Measurements from ENCODE around the gene B3GLCT. TPM values are rescaled to one million over a fixed set of nuclear protein-coding genes. Genes with fewer than 3 reads are reported as not detected.

Gene B3GLCT
- total RNA-seq, 1 experiment from 2014 or later, result 3.2 TPM

GRCh38 chr13:31321457-31321856, 121.7 kb downstream of the B3GLCT start:
- Histone ChIP-seq H3K9me2 (replicated peaks; ENCODE audit: low read length) (no peaks in the 10 kb centered on the region), H3K36me3 (ENCODE audit: low read depth, low read length) (no peaks in the 10 kb centered on the region), H3K4me3 (ENCODE audit: low read length) (no peak overlapping the region), H3K9me3 (ENCODE audit: low read length) (no peaks in the 10 kb centered on the region), H3K79me2 (ENCODE audit: low read length) (no peaks in the 10 kb centered on the region), H3K27ac (ENCODE audit: low read length) (no peak overlapping the region), H4K20me1 (ENCODE audit: low read length) (no peaks in the 10 kb centered on the region), H3F3A (ENCODE audit: low read length, unreplicated experiment) (no peaks in the 10 kb centered on the region), H3K4me1 (ENCODE audit: insufficient read depth, low read length) (no peaks in the 10 kb centered on the region), H3K27me3 (ENCODE audit: low read length) (no peaks in the 10 kb centered on the region), H2AFZ (ENCODE audit: low read length) (no peak overlapping the region), H3K4me2 (ENCODE audit: low read length) (no peak overlapping the region), H3K9ac (ENCODE audit: low read length) (no peak overlapping the region)
- DNase-seq (no peak), ATAC-seq (no peak)
- ChIA-PET POLR2A (ENCODE audit: unreplicated experiment) (no interaction called here), CTCF (no interaction called here)
- no TSS peak for BruUV-seq (replicated peaks)
- TF ChIP-seq CTCF (conservative IDR thresholded peaks at IDR 0.05; ENCODE audit: low read depth, low read length), result no peak
- TF ChIP-seq EZH2phosphoT487 (IDR thresholded peaks at IDR 0.05; ENCODE audit: borderline replicate concordance, low read length), result no peak
- no peak for TF ChIP-seq EZH2 (IDR thresholded peaks at IDR 0.05; ENCODE audit: low read length, unreplicated experiment)
- intact Hi-C loops (cut with micrococcal nuclease), result no loop called here

GRCh38 chr13:31322026-31322425, 122.3 kb downstream of the B3GLCT start:
- BruUV-seq (replicated peaks), result no TSS peak
- no peaks in the 10 kb centered on the region for H3K4me1 ChIP-seq (ENCODE audit: insufficient read depth, low read length)
- ATAC-seq (no peak), DNase-seq (no peak)
- intact Hi-C loops (cut with micrococcal nuclease), result no loop called here
- no peaks in the 10 kb centered on the region for H3K9me3 ChIP-seq (ENCODE audit: low read length)
- H2AFZ ChIP-seq (ENCODE audit: low read length), result no peak overlapping the region
- no peaks in the 10 kb centered on the region for H3K79me2 ChIP-seq (ENCODE audit: low read length)
- H3K27me3 ChIP-seq (ENCODE audit: low read length), result no peaks in the 10 kb centered on the region
- no peaks in the 10 kb centered on the region for H3F3A ChIP-seq (ENCODE audit: low read length, unreplicated experiment)
- ChIA-PET POLR2A (ENCODE audit: unreplicated experiment) (no interaction called here), CTCF (no interaction called here)
- H3K27ac ChIP-seq (ENCODE audit: low read length), result no peak overlapping the region
- H3K9me2 ChIP-seq (replicated peaks; ENCODE audit: low read length), result no peaks in the 10 kb centered on the region
- H4K20me1 ChIP-seq (ENCODE audit: low read length), result no peaks in the 10 kb centered on the region
- H3K4me2 ChIP-seq (ENCODE audit: low read length), result no peak overlapping the region
- no peak overlapping the region for H3K4me3 ChIP-seq (ENCODE audit: low read length)
- no peak for TF ChIP-seq CTCF (conservative IDR thresholded peaks at IDR 0.05; ENCODE audit: low read depth, low read length)
- TF ChIP-seq EZH2phosphoT487 (IDR thresholded peaks at IDR 0.05; ENCODE audit: borderline replicate concordance, low read length), result no peak
- no peak for TF ChIP-seq EZH2 (IDR thresholded peaks at IDR 0.05; ENCODE audit: low read length, unreplicated experiment)
- no peaks in the 10 kb centered on the region for H3K36me3 ChIP-seq (ENCODE audit: low read depth, low read length)
- no peak overlapping the region for H3K9ac ChIP-seq (ENCODE audit: low read length)

GRCh38 chr13:31322702-31323405, 123.1 kb downstream of the B3GLCT start:
- no peak overlapping the region for H2AFZ ChIP-seq (ENCODE audit: low read length)

More at GRCh38 chr13:31322702-31323405, 123.1 kb downstream of the B3GLCT start:
- H3K9ac ChIP-seq (ENCODE audit: low read length), result no peak overlapping the region
- H3K27me3 ChIP-seq (ENCODE audit: low read length), result no peaks in the 10 kb centered on the region
- no peak overlapping the region for H3K4me2 ChIP-seq (ENCODE audit: low read length)
- no peaks in the 10 kb centered on the region for H3K9me2 ChIP-seq (replicated peaks; ENCODE audit: low read length)
- H3K36me3 ChIP-seq (ENCODE audit: low read depth, low read length), result no peaks in the 10 kb centered on the region
- ChIA-PET CTCF (no interaction called here), POLR2A (ENCODE audit: unreplicated experiment) (no interaction called here)
- H3K79me2 ChIP-seq (ENCODE audit: low read length), result no peaks in the 10 kb centered on the region
- no peaks in the 10 kb centered on the region for H4K20me1 ChIP-seq (ENCODE audit: low read length)
- no peak overlapping the region for H3K27ac ChIP-seq (ENCODE audit: low read length)
- no peaks in the 10 kb centered on the region for H3K4me1 ChIP-seq (ENCODE audit: insufficient read depth, low read length)
- H3K9me3 ChIP-seq (ENCODE audit: low read length), result no peaks in the 10 kb centered on the region
- BruUV-seq (replicated peaks), result no TSS peak
- no peak for ATAC-seq
- peak; percentile 19 for DNase-seq
- intact Hi-C loops (cut with micrococcal nuclease), result no loop called here
- H3K4me3 ChIP-seq (ENCODE audit: low read length), result no peak overlapping the region
- H3F3A ChIP-seq (ENCODE audit: low read length, unreplicated experiment), result no peaks in the 10 kb centered on the region
- TF ChIP-seq CTCF (conservative IDR thresholded peaks at IDR 0.05; ENCODE audit: low read depth, low read length) (no peak), EZH2phosphoT487 (IDR thresholded peaks at IDR 0.05; ENCODE audit: borderline replicate concordance, low read length) (no peak), EZH2 (IDR thresholded peaks at IDR 0.05; ENCODE audit: low read length, unreplicated experiment) (no peak)

Data from PC-3 (cell line).